Tibial artery (tissue), 4 donors: ENCODE results near the gene RDH5.

Source experiments
- DNase-seq, 2 donors: peaks; one replicate each; pipeline ENCODE4 v3.0.0-alpha.2; 2019
- H3K27ac ChIP-seq, 2 donors: fragments of 200-600 bp; sonication (generic) in 1 of 2; 1 replicate in 1 of 2; 2 replicates in 1 of 2; pipeline ENCODE4 v1.5.1; 2018 to 2019; ENCODE audit warnings: mild to moderate bottlenecking in 1 of 2
- H3K27me3 ChIP-seq, 2 donors: fragments of 200-600 bp; sonication (generic) in 1 of 2; one replicate each; pipeline versions ENCODE4 v1.5.1 to v1.6.0; 2016 to 2019
- H3K36me3 ChIP-seq, 3 donors: fragments of 200-600 bp; sonication (generic) in 2 of 3; one replicate each; pipeline ENCODE4 v1.5.1; 2016 to 2019; ENCODE audit warnings: mild to moderate bottlenecking in 2 of 3
- H3K4me1 ChIP-seq, 4 donors: fragments of 200-600 bp; sonication (generic) in 2 of 4; 1 replicate in 3 of 4; 2 replicates in 1 of 4; pipeline ENCODE4 v1.5.1; 2016 to 2019
- H3K4me3 ChIP-seq, 2 donors: fragments of 200-600 bp; sonication (generic) in 1 of 2; 1 replicate in 1 of 2; 2 replicates in 1 of 2; pipeline ENCODE4 v1.5.1; 2018 to 2019; ENCODE audit warnings: mild to moderate bottlenecking in 2 of 2
- H3K9me3 ChIP-seq, 3 donors: fragments of 200-600 bp; sonication (generic) in 1 of 3; one replicate each; pipeline ENCODE4 v1.5.1; 2016 to 2019
- CTCF ChIP-seq, 2 experiments: fragments of 200-600 bp in 1 of 2; fragments of 450-650 bp in 1 of 2; IDR thresholded peaks; one replicate each; pipeline ENCODE4 v1.5.1; 2017 to 2019; ENCODE audit warnings: antibody characterized with exemption in 2 of 2, mild to moderate bottlenecking in 1 of 2, moderate library complexity in 1 of 2
- intact Hi-C: fragments of 100-400 bp; cut with DNase I; formaldehyde crosslinking; loops from one replicate; pipeline ENCODE4 v1.15.0; 2023; ENCODE audit warnings: low total_unique reads

RDH5 gene

GRCh38 chr12:55711786-55712553, 8.2 kb upstream of the RDH5 start:
- peaks cover 0 to 83% (median 53%) of the 10 kb centered on the region in 4 donors for H3K4me1 ChIP-seq
- TF ChIP-seq CTCF (IDR thresholded peaks at IDR 0.05): no peak
- DNase-seq: no peak
- no peaks in the 10 kb centered on the region for H3K9me3 ChIP-seq
- H3K27me3 ChIP-seq: no peaks in the 10 kb centered on the region
- intact Hi-C loops: no loop called here
- no peaks in the 10 kb centered on the region for H3K36me3 ChIP-seq
- peak overlapping the region; percentile 96 to 98 for H3K27ac ChIP-seq
- peak overlapping the region; percentile 94 to 96 for H3K4me3 ChIP-seq

GRCh38 chr12:55712700-55713415, 7.3 kb upstream of the RDH5 start:
- Histone ChIP-seq H3K4me1 (peaks cover 0 to 92% (median 62%) of the 10 kb centered on the region in 4 donors), H3K36me3 (no peaks in the 10 kb centered on the region), H3K27me3 (no peaks in the 10 kb centered on the region), H3K9me3 (no peaks in the 10 kb centered on the region), H3K4me3 (peak overlapping the region; percentile 94 to 96), H3K27ac (peak overlapping the region; percentile 96 to 98)
- no peak for DNase-seq
- no peak for TF ChIP-seq CTCF (IDR thresholded peaks at IDR 0.05)
- intact Hi-C loops: no loop called here

- Histone ChIP-seq H3K4me3 (no peak overlapping the region), H3K27ac (peak overlapping the region; percentile 96 to 98)
Observed at GRCh38 chr12:55713721-55714120, 6.5 kb upstream of the RDH5 start.

GRCh38 chr12:55715169-55715764, 4.9 kb upstream of the RDH5 start:
- peak overlapping the region; percentile 62 to 63 for H3K4me3 ChIP-seq
- H3K27ac ChIP-seq: peak overlapping the region; percentile 96 to 98
- intact Hi-C loops: no loop called here
- H3K4me1 ChIP-seq: peaks cover 0 to 92% (median 70%) of the 10 kb centered on the region in 4 donors
- H3K27me3 ChIP-seq: no peaks in the 10 kb centered on the region
- TF ChIP-seq CTCF (IDR thresholded peaks at IDR 0.05): no peak
- no peaks in the 10 kb centered on the region for H3K9me3 ChIP-seq
- DNase-seq: no peak
- no peaks in the 10 kb centered on the region for H3K36me3 ChIP-seq

More at GRCh38 chr12:55713721-55714120, 6.5 kb upstream of the RDH5 start:
- DNase-seq: no peak
- Histone ChIP-seq H3K4me1 (peaks cover 0 to 92% (median 66%) of the 10 kb centered on the region in 4 donors), H3K36me3 (no peaks in the 10 kb centered on the region), H3K9me3 (no peaks in the 10 kb centered on the region), H3K27me3 (no peaks in the 10 kb centered on the region)
- no peak for TF ChIP-seq CTCF (IDR thresholded peaks at IDR 0.05)
- intact Hi-C loops: no loop called here

- Histone ChIP-seq H3K36me3 (no peaks in the 10 kb centered on the region), H3K27ac (peak within 1 kb of the TSS; percentile 96 to 98), H3K4me1 (peaks cover under 1 to 92% (median 75%) of the 10 kb centered on the region in 4 donors), H3K27me3 (no peaks in the 10 kb centered on the region), H3K9me3 (no peaks in the 10 kb centered on the region), H3K4me3 (peak within 1 kb of the TSS; percentile 62 to 63)
- DNase-seq: peak; percentile 93 to 97
- TF ChIP-seq CTCF (IDR thresholded peaks at IDR 0.05): peak in 1 of 2 experiments; percentile 17
- intact Hi-C loops: no loop called here
Observed at GRCh38 chr12:55715833-55716581, 4.2 kb upstream of the RDH5 start, which contains the start of gene BLOC1S1. TSS of gene BLOC1S1 (plus strand) at chr12:55716046. CDS start at chr12:55716052, 6 bp downstream.
